K562 (cell line): ENCODE results near the gene LAMB1. TPM values are rescaled to one million over a fixed set of nuclear protein-coding genes. Genes with fewer than 3 reads are reported as not detected.

Experiments
- ADNP ChIP-seq: fragments of 200-800 bp; sonication (Bioruptor generic); IDR thresholded peaks from 2 replicates; pipeline ENCODE4 v1.6.1; 2016; ENCODE audit warnings: missing genetic modification characterization, missing compliant biosample characterization
- CBFB ChIP-seq: sonication (generic); formaldehyde crosslinking; IDR thresholded peaks from 2 replicates; pipeline ENCODE4 v1.4.0; 2020; ENCODE audit warnings: mild to moderate bottlenecking, missing genetic modification reagents
- CSDE1 ChIP-seq, 2 experiments: fragments of 450-650 bp; IDR thresholded peaks; 2 replicates each; pipeline ENCODE4 v1.6.1; 2016; ENCODE audit warnings: mild to moderate bottlenecking in 1 of 2
- CTBP1 ChIP-seq: fragments of 450-650 bp; IDR thresholded peaks from 2 replicates; pipeline ENCODE4 v1.6.1; 2016; ENCODE audit warnings: borderline replicate concordance
- ETV5 ChIP-seq: sonication (generic); formaldehyde crosslinking; IDR thresholded peaks from 2 replicates; pipeline ENCODE4 v1.4.0; 2020; ENCODE audit warnings: low read depth, mild to moderate bottlenecking, missing genetic modification reagents
- HDAC6 ChIP-seq: IDR thresholded peaks from 2 replicates; pipeline ENCODE4 v1.6.1; 2012; ENCODE audit warnings: low read depth, mild to moderate bottlenecking, control low read depth, inconsistent platforms, low read length, moderate library complexity
- PTBP1 ChIP-seq: fragments of 200-400 bp; formaldehyde crosslinking; IDR thresholded peaks from 2 replicates; pipeline ENCODE4 v1.6.1; 2017; ENCODE audit warnings: low read depth, low read length
- RB1 ChIP-seq: fragments of 450-650 bp; IDR thresholded peaks from 2 replicates; pipeline ENCODE4 v1.6.1; 2017; ENCODE audit warnings: low read depth, mild to moderate bottlenecking
- TRIM28 ChIP-seq: fragments of 450-650 bp; IDR thresholded peaks from 2 replicates; pipeline ENCODE4 v1.6.1; 2017
- polyA plus RNA-seq, 8 experiments: library from polyadenylated mRNA; depleted of rRNA in 4 of 8; stranded (reverse) in 5 of 8; unstranded in 3 of 8; fragments of >200 nt; fragmentation: Nextera tagmentation in 2 of 8; fragmentation: Illumina TruSeq in 1 of 8; extraction: Ambion mirVana in 2 of 8; extraction: Trizol in 1 of 8; gene quantifications; 2 replicates each; pipeline versions ENCODE4 v1.2.1 to v1.2.3, GENCODE V29; 2011 to 2014; ENCODE audit warnings: inconsistent platforms in 1 of 8, missing spikeins in 1 of 8
- total RNA-seq, 7 experiments: library from RNA; depleted of rRNA in 6 of 7; stranded (reverse); fragments of >200 nt in 6 of 7; fragmentation: Illumina TruSeq in 2 of 7; extraction: Trizol in 2 of 7; gene quantifications; 2 replicates each; pipeline versions ENCODE4 v1.2.1 to v1.2.3, GENCODE V29; 2011 to 2021; ENCODE audit warnings: low replicate concordance in 1 of 7
- TF ChIP-seq, protein P1 (sequence below), 3 experiments: fragments of 200-800 bp in 1 of 3; sonication (Bioruptor generic) in 1 of 3; sonication (generic) in 1 of 3; formaldehyde crosslinking in 1 of 3; IDR thresholded peaks; 2 replicates each; pipeline versions ENCODE4 v1.6.1 to v1.8.0; 2016 to 2022; ENCODE audit warnings: mild to moderate bottlenecking in 2 of 3, missing compliant biosample characterization in 2 of 3, missing genetic modification characterization in 2 of 3, missing genetic modification reagents in 1 of 3
- TF ChIP-seq, protein P2 (sequence below): sonication (generic); formaldehyde crosslinking; IDR thresholded peaks from 2 replicates; pipeline ENCODE4 v1.8.0; 2023; ENCODE audit warnings: missing genetic modification reagents, mild to moderate bottlenecking, borderline replicate concordance
- TF ChIP-seq, protein P3 (sequence below): fragments of 250-450 bp; sonication (Bioruptor Pico); IDR thresholded peaks from 2 replicates; pipeline ENCODE4 v1.9.0; 2021; ENCODE audit warnings: mild to moderate bottlenecking, inconsistent platforms

The LAMB1 gene
- total and polyA plus RNA-seq, 9 of the 15 experiments (the other 6 are each of a cell fraction or from before 2014, with no cell fraction given) = 6.0 to 17.7 (median 12.3) TPM

DNA sequence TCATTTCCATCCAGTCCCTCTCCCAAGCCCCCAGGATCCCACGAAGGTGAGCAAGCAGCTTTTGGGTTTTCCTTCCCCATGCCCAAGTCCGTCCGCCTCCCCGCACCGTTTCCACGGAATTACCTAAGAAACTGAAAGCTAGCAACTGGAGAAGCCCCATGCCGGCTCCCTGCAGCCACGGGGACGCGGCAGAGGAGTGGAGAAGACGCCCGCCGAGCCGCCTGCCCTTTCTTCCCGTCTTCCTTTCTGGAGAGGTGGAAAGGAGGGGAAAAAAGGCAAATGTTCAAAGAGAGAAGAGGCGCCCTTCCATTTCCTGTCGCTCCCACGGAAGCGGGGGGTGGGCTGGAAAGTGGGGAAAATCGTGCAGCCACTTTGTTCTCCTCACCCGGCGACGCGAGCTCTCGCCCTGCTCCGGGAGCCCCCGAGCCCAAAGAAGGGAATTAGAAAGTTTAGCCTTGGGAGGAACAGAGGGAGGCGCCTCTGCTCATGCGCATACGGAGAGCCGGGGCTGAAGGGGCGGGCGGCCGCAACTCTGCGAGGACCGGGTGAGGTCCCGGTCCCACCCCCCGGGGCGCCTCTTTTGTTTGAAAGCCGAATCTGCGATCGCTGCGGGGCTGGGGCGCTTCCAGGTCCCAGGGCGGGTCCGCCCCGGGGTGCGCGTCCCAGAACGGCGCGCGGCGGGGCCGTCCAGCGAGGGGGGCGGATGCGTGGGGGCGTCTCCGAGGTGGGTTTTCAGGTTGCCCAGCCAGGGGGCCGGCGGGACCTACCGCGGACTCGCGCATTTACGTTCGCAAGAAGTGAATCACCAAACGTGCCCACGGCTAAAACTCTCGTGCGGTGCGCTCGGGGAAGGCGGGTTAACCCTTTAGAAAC lies at the start of gene LAMB1 (continued):
- TF ChIP-seq ETV5 (CRISPR knock-in tag) (no peak), HDAC6 (0 out of 2 replicates have a peak, but pooled peaks have one; percentile 48), RB1 (peak; percentile 41; the same call in 1 of the 2 replicates), ADNP (no peak), CSDE1 (IDR thresholded peaks at IDR 0.05) (no peak), CTBP1 (peak; percentile 54; the same call in 1 of the 2 replicates), TRIM28 (no peak), CBFB (CRISPR knock-in tag) (no peak), PTBP1 (no peak)
- TF ChIP-seq, protein P1, sequence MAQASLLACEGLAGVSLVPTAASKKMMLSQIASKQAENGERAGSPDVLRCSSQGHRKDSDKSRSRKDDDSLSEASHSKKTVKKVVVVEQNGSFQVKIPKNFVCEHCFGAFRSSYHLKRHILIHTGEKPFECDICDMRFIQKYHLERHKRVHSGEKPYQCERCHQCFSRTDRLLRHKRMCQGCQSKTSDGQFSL (CRISPR knock-in tag; IDR thresholded peaks at IDR 0.05) = peak; percentile 80; the same call in 1 of the 2 replicates
- TF ChIP-seq, protein P1 (tag; IDR thresholded peaks at IDR 0.05) = no peak
- TF ChIP-seq, protein P2, sequence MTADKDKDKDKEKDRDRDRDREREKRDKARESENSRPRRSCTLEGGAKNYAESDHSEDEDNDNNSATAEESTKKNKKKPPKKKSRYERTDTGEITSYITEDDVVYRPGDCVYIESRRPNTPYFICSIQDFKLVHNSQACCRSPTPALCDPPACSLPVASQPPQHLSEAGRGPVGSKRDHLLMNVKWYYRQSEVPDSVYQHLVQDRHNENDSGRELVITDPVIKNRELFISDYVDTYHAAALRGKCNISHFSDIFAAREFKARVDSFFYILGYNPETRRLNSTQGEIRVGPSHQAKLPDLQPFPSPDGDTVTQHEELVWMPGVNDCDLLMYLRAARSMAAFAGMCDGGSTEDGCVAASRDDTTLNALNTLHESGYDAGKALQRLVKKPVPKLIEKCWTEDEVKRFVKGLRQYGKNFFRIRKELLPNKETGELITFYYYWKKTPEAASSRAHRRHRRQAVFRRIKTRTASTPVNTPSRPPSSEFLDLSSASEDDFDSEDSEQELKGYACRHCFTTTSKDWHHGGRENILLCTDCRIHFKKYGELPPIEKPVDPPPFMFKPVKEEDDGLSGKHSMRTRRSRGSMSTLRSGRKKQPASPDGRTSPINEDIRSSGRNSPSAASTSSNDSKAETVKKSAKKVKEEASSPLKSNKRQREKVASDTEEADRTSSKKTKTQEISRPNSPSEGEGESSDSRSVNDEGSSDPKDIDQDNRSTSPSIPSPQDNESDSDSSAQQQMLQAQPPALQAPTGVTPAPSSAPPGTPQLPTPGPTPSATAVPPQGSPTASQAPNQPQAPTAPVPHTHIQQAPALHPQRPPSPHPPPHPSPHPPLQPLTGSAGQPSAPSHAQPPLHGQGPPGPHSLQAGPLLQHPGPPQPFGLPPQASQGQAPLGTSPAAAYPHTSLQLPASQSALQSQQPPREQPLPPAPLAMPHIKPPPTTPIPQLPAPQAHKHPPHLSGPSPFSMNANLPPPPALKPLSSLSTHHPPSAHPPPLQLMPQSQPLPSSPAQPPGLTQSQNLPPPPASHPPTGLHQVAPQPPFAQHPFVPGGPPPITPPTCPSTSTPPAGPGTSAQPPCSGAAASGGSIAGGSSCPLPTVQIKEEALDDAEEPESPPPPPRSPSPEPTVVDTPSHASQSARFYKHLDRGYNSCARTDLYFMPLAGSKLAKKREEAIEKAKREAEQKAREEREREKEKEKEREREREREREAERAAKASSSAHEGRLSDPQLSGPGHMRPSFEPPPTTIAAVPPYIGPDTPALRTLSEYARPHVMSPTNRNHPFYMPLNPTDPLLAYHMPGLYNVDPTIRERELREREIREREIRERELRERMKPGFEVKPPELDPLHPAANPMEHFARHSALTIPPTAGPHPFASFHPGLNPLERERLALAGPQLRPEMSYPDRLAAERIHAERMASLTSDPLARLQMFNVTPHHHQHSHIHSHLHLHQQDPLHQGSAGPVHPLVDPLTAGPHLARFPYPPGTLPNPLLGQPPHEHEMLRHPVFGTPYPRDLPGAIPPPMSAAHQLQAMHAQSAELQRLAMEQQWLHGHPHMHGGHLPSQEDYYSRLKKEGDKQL (CRISPR knock-in tag) = no peak
- TF ChIP-seq, protein P3, sequence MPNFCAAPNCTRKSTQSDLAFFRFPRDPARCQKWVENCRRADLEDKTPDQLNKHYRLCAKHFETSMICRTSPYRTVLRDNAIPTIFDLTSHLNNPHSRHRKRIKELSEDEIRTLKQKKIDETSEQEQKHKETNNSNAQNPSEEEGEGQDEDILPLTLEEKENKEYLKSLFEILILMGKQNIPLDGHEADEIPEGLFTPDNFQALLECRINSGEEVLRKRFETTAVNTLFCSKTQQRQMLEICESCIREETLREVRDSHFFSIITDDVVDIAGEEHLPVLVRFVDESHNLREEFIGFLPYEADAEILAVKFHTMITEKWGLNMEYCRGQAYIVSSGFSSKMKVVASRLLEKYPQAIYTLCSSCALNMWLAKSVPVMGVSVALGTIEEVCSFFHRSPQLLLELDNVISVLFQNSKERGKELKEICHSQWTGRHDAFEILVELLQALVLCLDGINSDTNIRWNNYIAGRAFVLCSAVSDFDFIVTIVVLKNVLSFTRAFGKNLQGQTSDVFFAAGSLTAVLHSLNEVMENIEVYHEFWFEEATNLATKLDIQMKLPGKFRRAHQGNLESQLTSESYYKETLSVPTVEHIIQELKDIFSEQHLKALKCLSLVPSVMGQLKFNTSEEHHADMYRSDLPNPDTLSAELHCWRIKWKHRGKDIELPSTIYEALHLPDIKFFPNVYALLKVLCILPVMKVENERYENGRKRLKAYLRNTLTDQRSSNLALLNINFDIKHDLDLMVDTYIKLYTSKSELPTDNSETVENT (CRISPR knock-in tag) = no peak
